ENCODE measurements around the gene LGALSL. TPM values are rescaled to one million over a fixed set of nuclear protein-coding genes. Genes with fewer than 3 reads are reported as not detected.

The LGALSL gene
- total and polyA plus RNA-seq, 9 of the 15 experiments (the other 6 are each of a cell fraction or from before 2014, with no cell fraction given): 0.04 to 0.29 (median 0.14) TPM; not detected in 3

GRCh38 chr2:64440843-64441242 is 13.1 kb upstream of the LGALSL start:
- no peak overlapping the region for H2AFZ ChIP-seq (ENCODE audit: low read depth, low read length)
- 0% methylated on average over 2 of the region's 2 CpGs for WGBS (ENCODE audit: insufficient coverage, low coverage, missing lambda C conversion rate)
- POLR2A ChIA-PET: no interaction called here
- no peaks in the 10 kb centered on the region for H3K9me3 ChIP-seq (replicated peaks; ENCODE audit: control insufficient read depth, insufficient read depth, low read depth, low read length)
- in situ Hi-C loops (cut with MboI): no loop called here
- H3K27me3 ChIP-seq (ENCODE audit: control insufficient read depth in 2 of 2, insufficient read depth in 2 of 2, low read length in 2 of 2): peaks cover 8 to 10% of the 10 kb centered on the region in 2 experiments; a peak in 4 of 5 replicates
- FAIRE-seq: no peak
- TF ChIP-seq, protein P1, sequence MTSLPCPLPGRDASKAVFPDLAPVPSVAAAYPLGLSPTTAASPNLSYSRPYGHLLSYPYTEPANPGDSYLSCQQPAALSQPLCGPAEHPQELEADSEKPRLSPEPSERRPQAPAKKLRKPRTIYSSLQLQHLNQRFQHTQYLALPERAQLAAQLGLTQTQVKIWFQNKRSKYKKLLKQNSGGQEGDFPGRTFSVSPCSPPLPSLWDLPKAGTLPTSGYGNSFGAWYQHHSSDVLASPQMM (CRISPR knock-in tag; IDR thresholded peaks at IDR 0.05): no peak
- no peak for TF ChIP-seq ZBTB5 (IDR thresholded peaks at IDR 0.05)
- TF ChIP-seq ZNF217 (CRISPR knock-in tag; IDR thresholded peaks at IDR 0.05): no peak
- no peak for TF ChIP-seq RAD51 (IDR thresholded peaks at IDR 0.05; ENCODE audit: borderline replicate concordance, low read depth)
- TF ChIP-seq, protein P2, sequence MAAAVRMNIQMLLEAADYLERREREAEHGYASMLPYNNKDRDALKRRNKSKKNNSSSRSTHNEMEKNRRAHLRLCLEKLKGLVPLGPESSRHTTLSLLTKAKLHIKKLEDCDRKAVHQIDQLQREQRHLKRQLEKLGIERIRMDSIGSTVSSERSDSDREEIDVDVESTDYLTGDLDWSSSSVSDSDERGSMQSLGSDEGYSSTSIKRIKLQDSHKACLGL (CRISPR knock-in tag; IDR thresholded peaks at IDR 0.05; ENCODE audit: borderline replicate concordance, poor library complexity, severe bottlenecking): no peak
- TF ChIP-seq EWSR1 (IDR thresholded peaks at IDR 0.05; ENCODE audit: borderline replicate concordance, low read depth, partially characterized antibody): no peak
- TF ChIP-seq, protein P3, sequence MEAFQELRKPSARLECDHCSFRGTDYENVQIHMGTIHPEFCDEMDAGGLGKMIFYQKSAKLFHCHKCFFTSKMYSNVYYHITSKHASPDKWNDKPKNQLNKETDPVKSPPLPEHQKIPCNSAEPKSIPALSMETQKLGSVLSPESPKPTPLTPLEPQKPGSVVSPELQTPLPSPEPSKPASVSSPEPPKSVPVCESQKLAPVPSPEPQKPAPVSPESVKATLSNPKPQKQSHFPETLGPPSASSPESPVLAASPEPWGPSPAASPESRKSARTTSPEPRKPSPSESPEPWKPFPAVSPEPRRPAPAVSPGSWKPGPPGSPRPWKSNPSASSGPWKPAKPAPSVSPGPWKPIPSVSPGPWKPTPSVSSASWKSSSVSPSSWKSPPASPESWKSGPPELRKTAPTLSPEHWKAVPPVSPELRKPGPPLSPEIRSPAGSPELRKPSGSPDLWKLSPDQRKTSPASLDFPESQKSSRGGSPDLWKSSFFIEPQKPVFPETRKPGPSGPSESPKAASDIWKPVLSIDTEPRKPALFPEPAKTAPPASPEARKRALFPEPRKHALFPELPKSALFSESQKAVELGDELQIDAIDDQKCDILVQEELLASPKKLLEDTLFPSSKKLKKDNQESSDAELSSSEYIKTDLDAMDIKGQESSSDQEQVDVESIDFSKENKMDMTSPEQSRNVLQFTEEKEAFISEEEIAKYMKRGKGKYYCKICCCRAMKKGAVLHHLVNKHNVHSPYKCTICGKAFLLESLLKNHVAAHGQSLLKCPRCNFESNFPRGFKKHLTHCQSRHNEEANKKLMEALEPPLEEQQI (IDR thresholded peaks at IDR 0.05): no peak
- H3K9ac ChIP-seq (ENCODE audit: insufficient read depth in 1 of 2, low read depth in 2 of 2, low read length in 2 of 2): no peak overlapping the region
- H3K9me1 ChIP-seq (ENCODE audit: control insufficient read depth, insufficient read depth, low read length): no peaks in the 10 kb centered on the region
- H4K20me1 ChIP-seq (replicated peaks; ENCODE audit: control insufficient read depth, insufficient read depth, low read length): no peaks in the 10 kb centered on the region
- H3K79me2 ChIP-seq (ENCODE audit: control insufficient read depth, insufficient read depth, low read length): no peaks in the 10 kb centered on the region
- H3K4me2 ChIP-seq (ENCODE audit: insufficient read depth, low read length): no peak overlapping the region
- intact Hi-C loops (cut with micrococcal nuclease): no loop called here
- no TSS peak for BruUV-seq (replicated peaks)
- H3K4me1 ChIP-seq (replicated peaks in 1 of 2; ENCODE audit: control insufficient read depth in 2 of 2, insufficient read depth in 2 of 2, low read length in 2 of 2): no peaks in the 10 kb centered on the region
- no peak for DNase-seq (ENCODE audit: extremely low read depth in 1 of 4, low spot score in 3 of 4)
- CTCF ChIA-PET (ENCODE audit: low intra/inter-chr PET ratio): no interaction called here
- no peak overlapping the region for H3K27ac ChIP-seq (ENCODE audit: extremely low read depth, low read depth, low read length)
- ATAC-seq: no peak
- H3K36me3 ChIP-seq (ENCODE audit: control insufficient read depth, insufficient read depth, low read length): no peaks in the 10 kb centered on the region
- no peak overlapping the region for H3K4me3 ChIP-seq

Data from K562 (cell line).